Gastrocnemius medialis (tissue), 4 donors: ENCODE measurements around the gene ZFYVE28.

Source experiments
- CTCF ChIP-seq, 5 experiments: fragments of 450-650 bp in 3 of 5; fragments of 200-600 bp in 2 of 5; sonication (generic) in 2 of 5; IDR thresholded peaks in 4 of 5; conservative IDR thresholded peaks in 1 of 5; 1 replicate in 4 of 5; 2 replicates in 1 of 5; pipeline ENCODE4 v1.5.1; 2016 to 2019; ENCODE audit warnings: antibody characterized with exemption in 5 of 5, mild to moderate bottlenecking in 3 of 5, moderate library complexity in 3 of 5
- POLR2A ChIP-seq, 2 donors: fragments of 450-650 bp; IDR thresholded peaks; one replicate each; pipeline ENCODE4 v1.6.1; 2017; ENCODE audit warnings: antibody characterized with exemption in 2 of 2, mild to moderate bottlenecking in 2 of 2, moderate library complexity in 2 of 2

DNA sequence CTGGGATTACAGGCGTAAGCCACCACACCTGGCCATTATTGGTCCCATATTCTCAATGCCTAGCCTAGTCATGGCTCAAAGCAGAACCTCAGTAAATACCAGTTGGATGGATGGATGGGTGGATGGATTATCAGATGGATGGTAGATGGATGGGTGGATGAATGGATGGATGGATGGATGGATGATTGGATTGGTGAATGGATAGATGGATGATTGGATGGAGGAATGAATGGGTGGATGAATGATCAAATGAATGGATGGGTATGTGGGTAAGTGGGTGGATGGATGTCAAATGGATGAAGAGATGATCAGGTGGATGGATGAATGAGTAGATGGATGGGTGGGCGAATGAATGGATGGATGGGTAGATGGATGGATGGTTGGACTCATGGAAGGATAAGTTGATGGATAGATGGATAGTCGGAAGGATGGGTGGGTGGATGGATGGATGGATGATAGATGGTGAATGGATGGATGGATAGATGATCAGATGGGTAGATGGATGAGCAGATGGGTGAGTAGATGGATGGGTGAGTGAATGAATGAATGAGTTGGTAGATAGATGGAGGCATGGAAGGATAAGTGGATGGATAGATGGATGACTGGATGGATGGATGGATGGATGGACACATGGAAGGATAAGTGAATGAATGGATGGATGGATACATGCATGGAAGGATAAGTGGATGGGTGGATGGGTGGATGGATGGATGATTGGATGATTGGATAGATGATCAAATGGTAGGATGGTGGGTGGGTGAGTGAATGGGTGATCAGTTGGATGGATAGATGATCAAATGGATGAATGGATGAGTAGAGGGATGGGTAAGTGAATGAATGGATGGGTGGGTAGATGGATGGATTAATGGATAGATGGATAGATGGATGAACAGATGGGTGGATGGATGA, 28.5 kb upstream of the ZFYVE28 start:
- TF ChIP-seq POLR2A (IDR thresholded peaks at IDR 0.05) (no peak), CTCF (IDR thresholded peaks at IDR 0.05 in 4 of 5, conservative IDR thresholded peaks at IDR 0.05 in 1 of 5) (no peak)
